Kidney tubule cell (primary cell): ENCODE measurements around the gene RAB3C.

ENCODE experiments used
- DNase-seq: peaks from one replicate; pipeline ENCODE4 v3.0.0-alpha.2; 2018; ENCODE audit warnings: low spot score

The RAB3C gene

DNA sequence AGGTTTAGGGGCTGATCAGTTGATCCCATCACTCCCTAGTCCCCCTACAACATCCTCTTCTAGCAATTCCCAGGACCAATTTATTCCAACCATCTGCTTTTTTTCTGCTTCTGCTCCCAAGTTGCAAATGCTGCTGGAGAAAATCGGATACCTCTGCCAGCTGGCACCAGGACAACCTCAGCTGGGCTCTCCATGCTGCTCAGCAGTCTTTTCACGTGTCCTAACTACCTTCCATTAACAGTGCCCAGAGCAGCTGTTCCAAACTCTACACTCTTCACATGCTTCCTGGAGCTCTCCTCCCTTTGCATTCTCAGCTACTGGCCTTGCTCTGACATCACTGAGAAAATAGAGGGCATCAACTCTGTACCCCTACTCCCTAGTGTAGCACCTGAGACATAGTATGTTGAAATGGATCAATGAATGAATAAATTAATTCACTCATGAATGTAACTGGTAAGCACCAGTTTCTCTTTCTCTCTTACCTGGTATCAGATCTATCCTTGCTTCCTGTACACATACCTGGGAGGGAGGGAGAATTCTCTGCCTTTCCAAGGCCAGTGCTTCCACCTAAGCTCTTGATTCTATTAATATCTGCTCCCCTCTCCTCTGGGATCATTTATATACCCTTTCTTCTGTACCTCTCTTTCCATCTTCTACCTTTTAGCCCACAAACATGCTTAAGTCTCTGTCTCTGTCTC is 191.0 kb downstream of the RAB3C start:
- no peak for DNase-seq

GRCh38 chr5:58774937-58775336 is 192.1 kb downstream of the RAB3C start:
- no peak for DNase-seq

- DNase-seq: peak; percentile 10
Measured at GRCh38 chr5:58775701-58776262, 192.9 kb downstream of the RAB3C start.

DNA sequence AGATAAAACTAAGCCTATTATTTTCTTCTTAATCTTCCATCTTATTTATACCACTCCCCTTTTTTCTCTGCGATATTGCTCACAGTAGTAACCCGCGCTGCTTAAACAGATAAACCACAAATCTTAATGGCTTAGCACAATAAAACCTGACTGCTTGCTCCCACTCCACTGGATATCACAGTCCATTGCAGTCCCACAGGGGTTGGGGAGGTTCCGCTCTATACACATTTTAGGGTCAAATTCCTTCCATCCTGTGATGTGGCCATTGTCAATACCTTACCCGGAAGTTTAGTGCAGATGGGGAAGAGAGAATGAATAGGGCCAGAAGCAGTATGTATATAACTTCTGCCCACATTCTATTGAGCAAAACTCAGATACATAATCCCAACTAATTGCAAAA is 193.7 kb downstream of the RAB3C start:
- no peak for DNase-seq

GRCh38 chr5:58778888-58779287 is 196.0 kb downstream of the RAB3C start:
- DNase-seq: no peak

DNA sequence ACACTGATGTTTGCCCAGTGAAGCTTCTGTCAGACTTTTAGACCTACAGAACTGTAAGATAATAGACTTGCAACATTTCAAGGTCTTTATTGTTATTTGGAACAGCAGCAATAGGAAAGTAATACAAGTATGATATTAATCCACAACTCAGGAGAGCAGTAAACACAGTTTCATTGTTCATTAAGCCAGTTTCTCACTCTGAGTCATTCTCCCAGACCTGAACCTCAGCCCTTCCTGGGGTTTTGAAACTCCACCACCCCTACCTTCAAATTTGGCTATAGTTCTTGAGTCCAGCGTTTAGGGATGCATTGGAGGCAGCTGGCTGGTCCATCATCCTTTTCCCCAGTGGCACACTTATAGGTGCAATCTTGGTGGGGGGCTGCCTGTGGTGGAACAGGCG is 203.2 kb downstream of the RAB3C start:
- DNase-seq: no peak

- DNase-seq: no peak
Measured at GRCh38 chr5:58786711-58787303, 203.9 kb downstream of the RAB3C start.

DNA sequence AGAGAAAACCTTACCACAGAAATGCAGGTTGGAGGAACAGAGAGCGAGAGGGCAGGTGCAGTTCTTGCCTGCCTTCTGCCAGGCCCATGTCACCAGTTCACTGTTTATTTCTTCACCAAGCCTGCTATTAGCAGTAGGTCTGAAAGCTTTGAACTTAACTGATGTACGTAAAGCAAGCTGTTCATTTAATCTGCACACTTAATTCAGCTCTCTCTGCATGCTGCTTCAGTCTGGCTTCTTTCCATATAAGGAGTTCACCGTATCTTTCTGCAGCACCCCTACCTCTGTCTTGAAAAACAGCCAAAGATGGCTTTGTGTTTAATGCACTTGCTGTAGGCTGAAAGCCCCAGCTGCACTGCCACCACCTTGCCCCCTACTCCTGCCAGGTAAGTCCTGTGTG is 205.1 kb downstream of the RAB3C start:
- DNase-seq: no peak

GRCh38 chr5:58793888-58794657 is 211.2 kb downstream of the RAB3C start:
- DNase-seq: no peak

DNA sequence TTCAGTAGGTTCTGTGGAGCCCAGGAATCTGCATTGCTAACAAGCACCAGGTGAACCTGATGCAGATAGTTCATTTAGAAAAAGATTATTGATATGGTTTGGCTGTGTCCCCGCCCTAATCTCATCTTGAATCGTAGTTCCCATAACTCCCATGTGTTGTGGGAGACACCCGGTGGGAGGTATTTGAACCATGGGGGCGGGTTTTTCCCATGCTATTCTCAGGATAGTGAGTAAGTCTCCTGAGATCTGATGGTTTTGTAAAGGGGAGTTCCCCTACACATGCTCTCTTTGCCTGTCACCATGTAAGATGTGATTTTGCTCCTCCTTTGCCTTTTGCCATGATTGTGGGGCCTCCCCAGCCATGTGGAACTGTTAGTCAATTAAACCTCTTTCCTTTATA is 212.0 kb downstream of the RAB3C start:
- peak; percentile 18 for DNase-seq

DNA sequence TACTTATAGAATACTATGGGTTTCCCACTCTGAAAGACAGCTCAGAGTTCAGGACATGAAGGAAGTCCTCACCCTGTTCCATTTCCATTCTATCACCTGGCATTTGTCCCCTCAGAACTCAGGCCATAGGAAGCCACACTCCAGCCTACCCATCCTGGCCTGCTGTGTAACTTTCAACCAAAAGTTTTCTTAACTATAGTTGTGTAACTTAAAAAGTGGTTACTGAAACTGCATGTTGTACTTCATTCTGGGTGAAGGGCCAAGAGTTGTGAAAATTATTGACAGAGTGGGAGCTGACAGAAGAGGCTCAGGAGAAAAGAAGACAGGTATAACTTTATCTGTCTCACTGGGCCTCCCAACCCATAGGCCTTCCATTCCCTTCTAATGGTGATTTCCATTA is 212.5 kb downstream of the RAB3C start:
- no peak for DNase-seq

DNA sequence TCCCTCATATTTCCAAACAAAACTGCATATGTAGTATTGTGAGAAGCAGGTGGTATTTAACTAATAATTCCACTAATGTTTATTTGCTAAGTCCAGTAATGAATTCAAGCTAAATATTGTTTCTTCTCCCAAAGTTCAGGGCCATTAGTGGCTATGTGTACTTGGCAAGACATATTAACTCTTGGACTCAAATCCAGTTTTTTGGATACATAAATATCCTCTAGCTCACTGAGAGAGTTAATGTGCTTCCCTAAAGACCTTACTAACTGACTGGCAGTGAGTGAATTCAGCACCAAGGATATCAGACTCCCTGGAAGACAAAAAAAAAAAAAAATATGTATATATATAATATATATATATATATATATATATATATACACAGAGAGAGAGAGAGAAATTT is 214.1 kb downstream of the RAB3C start:
- no peak for DNase-seq

GRCh38 chr5:58800356-58800755 is 217.5 kb downstream of the RAB3C start:
- DNase-seq: no peak

DNA sequence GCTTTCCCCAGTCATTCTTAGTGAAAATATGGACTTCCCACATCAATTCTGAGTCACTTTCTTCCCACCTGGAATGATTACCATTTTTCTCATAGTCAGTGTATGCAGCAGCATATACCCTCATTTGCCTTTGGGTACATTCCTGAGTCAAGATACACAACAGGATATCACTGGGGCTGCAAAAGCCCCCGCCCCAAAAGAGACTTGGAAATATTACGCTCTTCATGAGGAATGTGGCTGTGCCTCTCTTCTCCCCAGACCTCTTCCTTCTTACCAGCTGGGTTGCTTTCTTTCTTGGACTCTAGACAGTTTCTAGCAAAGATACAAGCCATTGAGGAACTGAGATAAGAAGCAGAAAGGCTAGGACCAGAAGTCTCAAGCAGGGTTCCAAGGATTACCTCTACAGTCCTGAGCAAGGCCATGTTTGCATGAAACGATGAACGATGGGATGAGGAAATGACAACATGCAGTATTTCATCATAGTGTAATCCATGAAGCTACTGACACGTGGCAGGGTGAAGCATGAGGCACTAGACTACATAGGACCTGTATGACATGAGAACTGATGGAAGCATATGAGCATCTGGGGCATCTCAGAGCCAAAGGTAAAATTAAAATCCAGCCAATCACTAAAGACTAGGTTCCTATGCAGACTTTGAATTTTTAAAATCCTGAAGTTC is 218.1 kb downstream of the RAB3C start:
- DNase-seq: no peak

DNA sequence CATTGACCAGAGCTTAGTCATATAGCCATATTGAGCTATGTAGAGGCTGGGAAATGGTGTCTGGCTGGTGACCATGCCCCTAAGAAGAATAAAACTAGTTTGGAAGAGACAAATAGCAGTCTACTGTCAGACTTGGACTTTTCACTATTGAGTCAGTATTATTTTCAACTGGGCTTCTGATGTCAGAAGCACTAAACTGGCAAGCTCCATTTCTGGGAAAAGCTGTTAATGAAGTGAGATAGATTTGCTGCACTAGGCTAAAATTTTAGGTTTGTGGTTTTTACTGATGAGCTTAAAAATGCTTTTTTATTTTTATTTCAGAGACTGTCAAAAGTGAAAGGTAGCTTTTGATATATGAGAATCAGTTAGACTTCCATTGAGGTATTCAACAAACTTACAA is 220.2 kb downstream of the RAB3C start:
- DNase-seq: no peak

DNA sequence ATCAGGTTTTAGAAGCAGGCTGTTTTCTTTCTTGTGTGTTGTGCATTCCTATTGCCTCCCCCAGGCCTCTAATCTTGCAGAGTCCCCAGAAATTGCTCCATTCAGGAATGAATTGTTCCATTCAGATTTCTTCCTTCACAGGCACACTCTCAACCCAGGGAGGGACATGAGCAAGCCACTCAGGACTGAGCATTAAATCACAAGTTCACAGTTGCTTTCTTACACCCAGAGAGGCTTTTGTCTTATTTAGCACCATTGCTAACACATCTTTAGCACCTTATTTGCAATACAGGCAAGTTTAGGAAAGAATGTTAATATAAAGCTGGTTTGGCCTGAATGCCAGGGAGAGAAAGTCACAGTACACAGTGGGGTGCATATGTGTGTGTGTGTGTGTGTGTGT is 221.4 kb downstream of the RAB3C start:
- no peak for DNase-seq

DNA sequence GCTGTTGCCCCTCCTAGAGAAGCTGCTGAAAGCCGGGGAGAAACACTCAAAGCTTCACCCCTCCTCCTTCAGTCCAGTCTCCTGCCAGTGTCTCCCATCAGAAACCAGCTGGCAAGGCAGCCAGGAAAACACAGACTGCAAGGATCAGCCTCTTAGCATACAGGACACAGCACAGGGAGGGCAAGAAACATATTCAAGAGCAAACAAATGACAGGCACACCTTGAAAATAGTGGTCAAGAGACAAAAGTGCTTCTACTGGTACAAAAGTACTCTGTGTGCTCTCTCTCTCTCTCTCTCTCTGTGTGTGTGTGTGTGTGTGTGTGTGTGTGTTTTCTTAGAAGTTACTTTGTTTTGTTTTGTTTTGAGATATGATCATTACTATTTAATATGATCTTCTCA is 227.2 kb downstream of the RAB3C start:
- DNase-seq: no peak

DNA sequence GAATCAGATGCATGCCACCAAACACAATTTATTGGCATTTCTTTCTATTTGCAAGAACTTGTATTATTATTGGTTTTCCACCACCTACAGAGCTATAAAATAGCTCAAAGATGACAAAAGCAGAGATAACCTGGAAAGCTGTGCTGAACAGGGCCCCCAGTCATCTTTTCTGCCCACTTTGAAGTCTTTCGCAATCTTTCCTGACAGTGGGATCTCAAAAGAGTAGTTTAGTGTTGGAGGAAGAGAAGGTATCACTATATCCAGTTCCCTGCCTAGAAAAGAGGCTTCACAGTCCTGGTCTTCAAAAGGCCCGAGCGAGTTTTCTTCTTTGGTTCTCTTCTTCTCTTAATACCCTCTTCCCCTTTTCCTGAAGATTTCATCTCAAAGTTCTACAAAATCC is 231.0 kb downstream of the RAB3C start:
- DNase-seq: no peak

- no peak for DNase-seq
Measured at GRCh38 chr5:58816181-58816731, 233.4 kb downstream of the RAB3C start.

DNA sequence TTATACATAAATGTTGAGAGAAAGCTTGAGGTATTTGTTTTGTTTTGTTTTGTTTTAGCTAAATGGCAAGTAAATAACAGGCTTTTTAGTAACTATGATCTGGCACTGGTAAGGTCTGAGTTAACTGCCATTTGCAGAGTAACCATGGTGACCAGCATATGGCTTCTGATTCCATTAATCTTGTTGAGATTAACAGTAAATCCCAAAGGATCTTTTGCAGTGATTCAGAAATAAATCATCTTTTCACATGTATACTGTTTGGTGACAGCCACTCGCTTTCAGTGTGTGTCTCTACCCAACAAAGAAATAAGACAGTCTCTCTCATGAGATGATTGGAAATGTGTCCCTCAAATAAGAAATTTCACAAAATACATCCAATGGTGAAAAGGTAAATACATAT is 235.6 kb downstream of the RAB3C start:
- DNase-seq: no peak

GRCh38 chr5:58825441-58825840 is 242.6 kb downstream of the RAB3C start:
- no peak for DNase-seq

DNA sequence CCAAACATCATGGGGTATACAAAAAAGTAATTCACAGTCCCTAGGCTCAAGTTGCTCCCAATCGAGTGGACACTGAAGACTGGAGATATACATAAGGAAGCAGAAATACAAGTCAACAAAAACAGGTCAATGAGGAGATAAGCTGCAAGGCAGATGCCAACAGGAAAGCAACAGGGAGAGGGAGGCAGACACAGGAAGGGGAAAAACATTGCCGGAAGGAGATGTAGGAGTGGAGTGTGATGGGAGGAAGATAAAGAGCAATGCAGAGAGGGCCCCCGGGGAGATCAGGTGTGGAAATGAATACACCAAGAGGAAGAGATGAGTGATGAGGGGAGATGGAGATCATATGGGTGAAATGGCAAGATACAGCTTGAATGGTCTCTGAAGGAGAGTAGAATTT is 243.0 kb downstream of the RAB3C start:
- DNase-seq: no peak
